Measurements from ENCODE around the gene EFNA2. TPM values are rescaled to one million over a fixed set of nuclear protein-coding genes. Genes with fewer than 3 reads are reported as not detected.

EFNA2 gene
- total and polyA plus RNA-seq, 2 experiments from 2014 or later, result 2.7 to 10.3 TPM

GRCh38 chr19:1252221-1252820 is 33.4 kb upstream of the EFNA2 start:
- H3K4me1 Mint-ChIP-seq, result peaks cover 18% of the 10 kb centered on the region
- peaks cover 57% of the 10 kb centered on the region for H3K36me3 Mint-ChIP-seq (ENCODE audit: low read depth)
- H3K4me3 ChIP-seq, result peak overlapping the region; percentile 94
- H3K27me3 ChIP-seq (ENCODE audit: insufficient read depth), result no peaks in the 10 kb centered on the region
- H2AFZ ChIP-seq, result no peak overlapping the region
- H3K4me2 ChIP-seq, result peak overlapping the region; percentile 91; the same call in 1 of the 2 replicates
- ATAC-seq, result no peak
- H3K9me2 ChIP-seq (ENCODE audit: insufficient read depth), result no peaks in the 10 kb centered on the region
- H3K9me3 Mint-ChIP-seq, result no peaks in the 10 kb centered on the region; the same call in 1 of the 3 replicates
- DNase-seq (ENCODE audit: low spot score), result no peak
- peak overlapping the region; percentile 59; the same call in 1 of the 2 replicates for H3K27ac Mint-ChIP-seq
- peaks cover 42% of the 10 kb centered on the region for H3K79me2 ChIP-seq (replicated peaks; ENCODE audit: insufficient read depth)
- peaks cover 24% of the 10 kb centered on the region for H3K27me3 Mint-ChIP-seq (ENCODE audit: insufficient read depth, low read depth, poor library complexity)
- H3K4me1 ChIP-seq (ENCODE audit: insufficient read depth), result peaks cover 1% of the 10 kb centered on the region; the same call in 1 of the 2 replicates
- peaks cover 33% of the 10 kb centered on the region for H3F3A ChIP-seq (replicated peaks; ENCODE audit: low read depth)
- H3K4me3 Mint-ChIP-seq, result peak overlapping the region; percentile 88; the same call in 2 of the 3 replicates
- peaks cover 19% of the 10 kb centered on the region for H3K36me3 ChIP-seq (ENCODE audit: insufficient read depth)
- TF ChIP-seq CREB1 (CRISPR knock-in tag; IDR thresholded peaks at IDR 0.05; ENCODE audit: low read depth), result no peak
- TF ChIP-seq EZH2 (IDR thresholded peaks at IDR 0.05; ENCODE audit: low read depth, unreplicated experiment), result no peak
- no peak for TF ChIP-seq ZNF114 (CRISPR knock-in tag; IDR thresholded peaks at IDR 0.05)
- TF ChIP-seq NANOG (IDR thresholded peaks at IDR 0.05; ENCODE audit: borderline replicate concordance), result no peak
- TF ChIP-seq JUNB (IDR thresholded peaks at IDR 0.05; ENCODE audit: unreplicated experiment), result no peak
- no peak for TF ChIP-seq ZNF462 (CRISPR knock-in tag; IDR thresholded peaks at IDR 0.05)
- no peak for TF ChIP-seq EZH2phosphoT487 (IDR thresholded peaks at IDR 0.05; ENCODE audit: unreplicated experiment)
- no peak for TF ChIP-seq REST (IDR thresholded peaks at IDR 0.05; ENCODE audit: unreplicated experiment)
- no peak for TF ChIP-seq ETS1 (IDR thresholded peaks at IDR 0.05)
- TF ChIP-seq POLR2AphosphoS5 (IDR thresholded peaks at IDR 0.05; ENCODE audit: low read depth), result no peak
- TF ChIP-seq CTCF (conservative IDR thresholded peaks at IDR 0.05; ENCODE audit: low read depth in 2 of 2), result no peak
- TF ChIP-seq ZNF331 (CRISPR knock-in tag; IDR thresholded peaks at IDR 0.05; ENCODE audit: low read depth), result no peak
- no peak for TF ChIP-seq STAT1 (IDR thresholded peaks at IDR 0.05; ENCODE audit: unreplicated experiment)
- peaks cover 23% of the 10 kb centered on the region for H4K20me1 ChIP-seq (replicated peaks; ENCODE audit: insufficient read depth)
- H3K27ac ChIP-seq (ENCODE audit: low read depth), result peak overlapping the region; percentile 84

Data from GM23338 (cell line).